Measurements from ENCODE around the gene GRID1.

Gene GRID1

GRCh38 chr10:86085136-86085535, 281.5 kb downstream of the GRID1 start:
- no peak overlapping the region for H3K23ac ChIP-seq (ENCODE audit: low read length in 2 of 2)
- no peak overlapping the region for H3K4me2 ChIP-seq (ENCODE audit: low read length, poor library complexity, severe bottlenecking)
- H2BK5ac ChIP-seq (ENCODE audit: low read depth, low read length, poor library complexity, severe bottlenecking) = no peak overlapping the region
- no peak overlapping the region for H3K9ac ChIP-seq (ENCODE audit: low read length)
- no peaks in the 10 kb centered on the region for H3K4me1 ChIP-seq (ENCODE audit: control insufficient read depth, insufficient read depth, low read depth, low read length)
- no peak overlapping the region for H4K8ac ChIP-seq (ENCODE audit: low read length)
- H3K4me3 ChIP-seq (ENCODE audit: insufficient read depth in 1 of 2, low read depth in 1 of 2, low read length in 2 of 2) = no peak overlapping the region
- H3K18ac ChIP-seq (ENCODE audit: low read depth in 1 of 2, low read length in 2 of 2) = no peak overlapping the region
- H3K79me1 ChIP-seq (replicated peaks; ENCODE audit: low read length, poor library complexity, severe bottlenecking) = no peaks in the 10 kb centered on the region
- no peak overlapping the region for H2AFZ ChIP-seq (ENCODE audit: low read depth, low read length)
- no peak for DNase-seq
- no peak overlapping the region for H3K27ac ChIP-seq (ENCODE audit: low read length, poor library complexity, severe bottlenecking)
- no peak overlapping the region for H2BK12ac ChIP-seq (ENCODE audit: low read length in 2 of 2)
- no peak overlapping the region for H3K4ac ChIP-seq (ENCODE audit: low read depth in 1 of 2, low read length in 2 of 2)
- H4K91ac ChIP-seq (ENCODE audit: low read length) = no peak overlapping the region
- H2AK5ac ChIP-seq (ENCODE audit: low read length, severe bottlenecking) = no peak overlapping the region
- no peaks in the 10 kb centered on the region for H3K27me3 ChIP-seq (ENCODE audit: control insufficient read depth in 1 of 2, insufficient read depth in 1 of 2, low read length in 2 of 2)
- no peaks in the 10 kb centered on the region for H3K36me3 ChIP-seq (ENCODE audit: control insufficient read depth in 1 of 2, insufficient read depth in 2 of 2, low read depth in 1 of 2, low read length in 2 of 2)
- H2BK15ac ChIP-seq (ENCODE audit: low read depth, poor library complexity, severe bottlenecking) = no peak overlapping the region
- no peak overlapping the region for H3K14ac ChIP-seq (ENCODE audit: low read length in 2 of 2)
- no peaks in the 10 kb centered on the region for H3K9me3 ChIP-seq (ENCODE audit: control insufficient read depth, low read length)
- WGBS = 69% methylated on average over 8 of the region's 8 CpGs
- no peak overlapping the region for H2BK120ac ChIP-seq (ENCODE audit: low read depth, low read length)

- Histone ChIP-seq H3K9me3 (ENCODE audit: control insufficient read depth, low read length) (no peaks in the 10 kb centered on the region), H3K14ac (ENCODE audit: low read length in 2 of 2) (no peak overlapping the region), H3K36me3 (ENCODE audit: control insufficient read depth in 1 of 2, insufficient read depth in 2 of 2, low read depth in 1 of 2, low read length in 2 of 2) (no peaks in the 10 kb centered on the region), H3K4ac (ENCODE audit: low read depth in 1 of 2, low read length in 2 of 2) (no peak overlapping the region), H2BK15ac (ENCODE audit: low read depth, poor library complexity, severe bottlenecking) (no peak overlapping the region), H3K27ac (ENCODE audit: low read length, poor library complexity, severe bottlenecking) (no peak overlapping the region), H3K18ac (ENCODE audit: low read depth in 1 of 2, low read length in 2 of 2) (no peak overlapping the region), H2BK12ac (ENCODE audit: low read length in 2 of 2) (no peak overlapping the region), H3K79me1 (replicated peaks; ENCODE audit: low read length, poor library complexity, severe bottlenecking) (no peaks in the 10 kb centered on the region), H3K9ac (ENCODE audit: low read length) (no peak overlapping the region), H2BK5ac (ENCODE audit: low read depth, low read length, poor library complexity, severe bottlenecking) (no peak overlapping the region), H2AFZ (ENCODE audit: low read depth, low read length) (no peak overlapping the region), H2AK5ac (ENCODE audit: low read length, severe bottlenecking) (no peak overlapping the region), H3K27me3 (ENCODE audit: control insufficient read depth in 1 of 2, insufficient read depth in 1 of 2, low read length in 2 of 2) (no peaks in the 10 kb centered on the region), H3K4me1 (ENCODE audit: control insufficient read depth, insufficient read depth, low read depth, low read length) (no peaks in the 10 kb centered on the region), H2BK120ac (ENCODE audit: low read depth, low read length) (no peak overlapping the region), H3K4me2 (ENCODE audit: low read length, poor library complexity, severe bottlenecking) (no peak overlapping the region), H4K91ac (ENCODE audit: low read length) (no peak overlapping the region), H3K23ac (ENCODE audit: low read length in 2 of 2) (no peak overlapping the region), H4K8ac (ENCODE audit: low read length) (no peak overlapping the region), H3K4me3 (ENCODE audit: insufficient read depth in 1 of 2, low read depth in 1 of 2, low read length in 2 of 2) (no peak overlapping the region)
- no peak for DNase-seq
- no CpG with 5 or more reads among the region's 3 CpGs for WGBS
These were observed 282.0 kb downstream of the GRID1 start for GRCh38 chr10:86084585-86084984.

- no peak overlapping the region for H3K4me3 ChIP-seq (ENCODE audit: insufficient read depth in 1 of 2, low read depth in 1 of 2, low read length in 2 of 2)
- H3K79me1 ChIP-seq (replicated peaks; ENCODE audit: low read length, poor library complexity, severe bottlenecking) = no peaks in the 10 kb centered on the region
- H3K4me1 ChIP-seq (ENCODE audit: control insufficient read depth, insufficient read depth, low read depth, low read length) = no peaks in the 10 kb centered on the region
- no peak overlapping the region for H2AFZ ChIP-seq (ENCODE audit: low read depth, low read length)
- no peak for DNase-seq
- WGBS = 82% methylated on average over 9 of the region's 9 CpGs
- H2AK5ac ChIP-seq (ENCODE audit: low read length, severe bottlenecking) = no peak overlapping the region
- no peak overlapping the region for H3K14ac ChIP-seq (ENCODE audit: low read length in 2 of 2)
- H4K91ac ChIP-seq (ENCODE audit: low read length) = no peak overlapping the region
- no peaks in the 10 kb centered on the region for H3K36me3 ChIP-seq (ENCODE audit: control insufficient read depth in 1 of 2, insufficient read depth in 2 of 2, low read depth in 1 of 2, low read length in 2 of 2)
- no peak overlapping the region for H3K23ac ChIP-seq (ENCODE audit: low read length in 2 of 2)
- no peak overlapping the region for H2BK12ac ChIP-seq (ENCODE audit: low read length in 2 of 2)
- H3K9me3 ChIP-seq (ENCODE audit: control insufficient read depth, low read length) = no peaks in the 10 kb centered on the region
- no peak overlapping the region for H2BK5ac ChIP-seq (ENCODE audit: low read depth, low read length, poor library complexity, severe bottlenecking)
- no peak overlapping the region for H2BK120ac ChIP-seq (ENCODE audit: low read depth, low read length)
- no peak overlapping the region for H3K9ac ChIP-seq (ENCODE audit: low read length)
- no peak overlapping the region for H3K4me2 ChIP-seq (ENCODE audit: low read length, poor library complexity, severe bottlenecking)
- H3K18ac ChIP-seq (ENCODE audit: low read depth in 1 of 2, low read length in 2 of 2) = no peak overlapping the region
- H2BK15ac ChIP-seq (ENCODE audit: low read depth, poor library complexity, severe bottlenecking) = no peak overlapping the region
- H3K4ac ChIP-seq (ENCODE audit: low read depth in 1 of 2, low read length in 2 of 2) = no peak overlapping the region
- no peak overlapping the region for H3K27ac ChIP-seq (ENCODE audit: low read length, poor library complexity, severe bottlenecking)
- no peak overlapping the region for H4K8ac ChIP-seq (ENCODE audit: low read length)
- no peaks in the 10 kb centered on the region for H3K27me3 ChIP-seq (ENCODE audit: control insufficient read depth in 1 of 2, insufficient read depth in 1 of 2, low read length in 2 of 2)
These were observed 282.9 kb downstream of the GRID1 start for GRCh38 chr10:86083664-86084175.

- Histone ChIP-seq H4K8ac (ENCODE audit: low read length) (no peak overlapping the region), H3K79me1 (replicated peaks; ENCODE audit: low read length, poor library complexity, severe bottlenecking) (no peaks in the 10 kb centered on the region), H3K9me3 (ENCODE audit: control insufficient read depth, low read length) (no peaks in the 10 kb centered on the region), H3K18ac (ENCODE audit: low read depth in 1 of 2, low read length in 2 of 2) (no peak overlapping the region), H3K9ac (ENCODE audit: low read length) (no peak overlapping the region), H2BK12ac (ENCODE audit: low read length in 2 of 2) (no peak overlapping the region), H3K4me1 (ENCODE audit: control insufficient read depth, insufficient read depth, low read depth, low read length) (no peaks in the 10 kb centered on the region), H3K27ac (ENCODE audit: low read length, poor library complexity, severe bottlenecking) (no peak overlapping the region), H3K4me3 (ENCODE audit: insufficient read depth in 1 of 2, low read depth in 1 of 2, low read length in 2 of 2) (no peak overlapping the region), H3K27me3 (ENCODE audit: control insufficient read depth in 1 of 2, insufficient read depth in 1 of 2, low read length in 2 of 2) (no peaks in the 10 kb centered on the region), H2AFZ (ENCODE audit: low read depth, low read length) (no peak overlapping the region), H3K23ac (ENCODE audit: low read length in 2 of 2) (no peak overlapping the region), H2BK15ac (ENCODE audit: low read depth, poor library complexity, severe bottlenecking) (no peak overlapping the region), H3K4ac (ENCODE audit: low read depth in 1 of 2, low read length in 2 of 2) (no peak overlapping the region), H2BK5ac (ENCODE audit: low read depth, low read length, poor library complexity, severe bottlenecking) (no peak overlapping the region), H2AK5ac (ENCODE audit: low read length, severe bottlenecking) (no peak overlapping the region), H3K4me2 (ENCODE audit: low read length, poor library complexity, severe bottlenecking) (no peak overlapping the region), H3K14ac (ENCODE audit: low read length in 2 of 2) (no peak overlapping the region), H4K91ac (ENCODE audit: low read length) (no peak overlapping the region), H3K36me3 (ENCODE audit: control insufficient read depth in 1 of 2, insufficient read depth in 2 of 2, low read depth in 1 of 2, low read length in 2 of 2) (no peaks in the 10 kb centered on the region), H2BK120ac (ENCODE audit: low read depth, low read length) (no peak overlapping the region)
- DNase-seq = no peak
- WGBS = 79% methylated on average over 12 of the region's 12 CpGs
These were observed 283.4 kb downstream of the GRID1 start for GRCh38 chr10:86083206-86083605.

Measured in mesenchymal stem cell (in vitro differentiated cells and primary cell).